IMR-90 (cell line): ENCODE measurements around the gene RORC. TPM values are rescaled to one million over a fixed set of nuclear protein-coding genes. Genes with fewer than 3 reads are reported as not detected.

Source experiments
- ATAC-seq: fragments of 200-7000 bp; cut with Tn5 transposase; 2 replicates; pipeline ENCODE4 v1.9.1; 2020; ENCODE audit warnings: low read depth, mild to moderate bottlenecking, moderate library complexity
- BruUV-seq: library from RNA; stranded (reverse); fragments of 400-500 nt; replicated peaks from 2 replicates; lab custom pipeline; 2021; lab: Mats Ljungman, UMichigan
- CTCF ChIA-PET: fragments of 300-600 bp; formaldehyde crosslinking; extraction: SDS; loops from one replicate; lab custom pipeline; 2021; ENCODE audit warnings: antibody characterized with exemption; lab: Yijun Ruan, JAX
- POLR2A ChIA-PET: fragments of 300-600 bp; sonication (Branson Sonifier 250); formaldehyde crosslinking; loops from one replicate; lab custom pipeline; 2022; ENCODE audit warnings: antibody characterized with exemption; ENCODE audit not compliant: unreplicated experiment; lab: Charles Lee
- DNase-seq: peaks from one replicate; pipeline ENCODE4 v3.0.0; 2013
- H2AFZ ChIP-seq: replicated peaks from 2 replicates; pipeline ENCODE3; 2013; ENCODE audit warnings: low read length, mild to moderate bottlenecking; ENCODE audit not compliant: poor library complexity
- H2AK5ac ChIP-seq: 2 replicates; pipeline ENCODE4 v1.6.1; 2013; ENCODE audit warnings: low read depth, low read length, inconsistent platforms
- H2AK9ac ChIP-seq: replicated peaks from 2 replicates; pipeline ENCODE3; 2013; ENCODE audit warnings: mild to moderate bottlenecking, low read depth, low read length, moderate library complexity; ENCODE audit not compliant: poor library complexity
- H2BK120ac ChIP-seq: 2 replicates; pipeline ENCODE4 v1.6.1; 2013; ENCODE audit warnings: low read depth, low read length, inconsistent platforms
- H2BK15ac ChIP-seq: 3 replicates; pipeline ENCODE4 v1.6.1; 2013; ENCODE audit warnings: low read depth, low read length, inconsistent platforms
- H2BK20ac ChIP-seq: 2 replicates; pipeline ENCODE4 v1.6.1; 2013; ENCODE audit warnings: low read depth, mild to moderate bottlenecking, inconsistent platforms, low read length, moderate library complexity
- H2BK5ac ChIP-seq: 2 replicates; pipeline ENCODE4 v1.6.1; 2013; ENCODE audit warnings: mild to moderate bottlenecking, low read depth, low read length, inconsistent platforms; ENCODE audit not compliant: poor library complexity, severe bottlenecking
- H3K14ac ChIP-seq: replicated peaks from 2 replicates; pipeline ENCODE4 v1.6.1; 2013; ENCODE audit warnings: low read depth, low read length, inconsistent platforms
- H3K18ac ChIP-seq: 2 replicates; pipeline ENCODE4 v1.6.1; 2013; ENCODE audit warnings: low read depth, low read length, control low read depth
- H3K23ac ChIP-seq: 2 replicates; pipeline ENCODE4 v1.6.1; 2013; ENCODE audit warnings: low read depth, low read length, inconsistent platforms
- H3K27ac ChIP-seq: 2 replicates; pipeline ENCODE4 v1.5.1; 2013; ENCODE audit warnings: mild to moderate bottlenecking, control low read depth, low read length; ENCODE audit not compliant: insufficient read depth
- H3K27me3 ChIP-seq: 2 replicates; pipeline ENCODE4 v1.6.1; 2013; ENCODE audit warnings: low read length; ENCODE audit not compliant: control insufficient read depth, insufficient read depth
- H3K36me3 ChIP-seq: 2 replicates; pipeline ENCODE4 v1.6.1; 2013; ENCODE audit warnings: low read length, mixed read lengths; ENCODE audit not compliant: control insufficient read depth, insufficient read depth
- H3K4ac ChIP-seq: 2 replicates; pipeline ENCODE4 v1.6.1; 2013; ENCODE audit warnings: low read depth, low read length, inconsistent platforms
- H3K4me1 ChIP-seq: 2 replicates; pipeline ENCODE4 v1.6.1; 2013; ENCODE audit warnings: low read length, mixed read lengths; ENCODE audit not compliant: control insufficient read depth, insufficient read depth
- H3K4me2 ChIP-seq: 2 replicates; pipeline ENCODE4 v1.6.1; 2013; ENCODE audit warnings: low read depth, mild to moderate bottlenecking, control low read depth, low read length, moderate library complexity
- H3K4me3 ChIP-seq: 2 replicates; pipeline ENCODE4 v1.5.1; 2013; ENCODE audit warnings: low read depth, mild to moderate bottlenecking, control low read depth, low read length, moderate library complexity; ENCODE audit not compliant: insufficient read depth
- H3K56ac ChIP-seq: 2 replicates; pipeline ENCODE4 v1.6.1; 2013; ENCODE audit warnings: low read length, inconsistent platforms; ENCODE audit not compliant: insufficient read depth; ENCODE audit errors: extremely low read depth
- H3K79me1 ChIP-seq, 2 experiments: 2 replicates each; pipeline ENCODE4 v1.6.1; 2013; ENCODE audit warnings: low read length in 2 of 2, inconsistent platforms in 1 of 2, low read depth in 1 of 2
- H3K9ac ChIP-seq: 2 replicates; pipeline ENCODE4 v1.6.1; 2013; ENCODE audit warnings: low read depth, low read length, control low read depth
- H3K9me1 ChIP-seq: 2 replicates; pipeline ENCODE4 v1.6.1; 2013; ENCODE audit warnings: low read length, inconsistent platforms; ENCODE audit not compliant: insufficient read depth
- H3K9me3 ChIP-seq: 2 replicates; pipeline ENCODE4 v1.6.1; 2013; ENCODE audit warnings: low read length; ENCODE audit not compliant: control insufficient read depth, insufficient read depth
- H4K20me1 ChIP-seq: 2 replicates; pipeline ENCODE4 v1.6.1; 2013; ENCODE audit warnings: low read length, inconsistent platforms; ENCODE audit not compliant: insufficient read depth
- H4K5ac ChIP-seq: 2 replicates; pipeline ENCODE4 v1.6.1; 2013; ENCODE audit warnings: mild to moderate bottlenecking, low read depth, low read length, control low read depth
- H4K8ac ChIP-seq, 2 experiments: 2 replicates each; pipeline ENCODE4 v1.6.1; 2013; ENCODE audit warnings: low read depth in 2 of 2, low read length in 2 of 2, control low read depth in 1 of 2, inconsistent platforms in 1 of 2
- H4K91ac ChIP-seq: 2 replicates; pipeline ENCODE4 v1.6.1; 2013; ENCODE audit warnings: low read depth, low read length, inconsistent platforms; ENCODE audit not compliant: insufficient read depth
- BHLHE40 ChIP-seq: fragments of 150-350 bp; IDR thresholded peaks from 2 replicates; pipeline ENCODE4 v1.6.1; 2016; ENCODE audit warnings: mild to moderate bottlenecking, low read depth, low read length
- CEBPB ChIP-seq: IDR thresholded peaks from 2 replicates; pipeline ENCODE4 v1.6.1; 2012; ENCODE audit warnings: low read depth, low read length, improper control_type of control experiment
- CHD1 ChIP-seq: IDR thresholded peaks from 2 replicates; pipeline ENCODE4 v1.6.1; 2012; ENCODE audit warnings: low read depth, low read length, improper control_type of control experiment
- CTCF ChIP-seq: conservative IDR thresholded peaks from 2 replicates; pipeline ENCODE4 v1.5.1; 2012; ENCODE audit warnings: mild to moderate bottlenecking, low read depth, low read length, improper control_type of control experiment
- ELK1 ChIP-seq: fragments of 150-350 bp; IDR thresholded peaks from 2 replicates; pipeline ENCODE4 v1.6.1; 2016; ENCODE audit warnings: low read depth, mild to moderate bottlenecking, low read length, moderate library complexity, borderline replicate concordance
- FOS ChIP-seq: fragments of 150-350 bp; IDR thresholded peaks from 2 replicates; pipeline ENCODE4 v1.6.1; 2016; ENCODE audit warnings: low read depth, low read length
- MAFK ChIP-seq: IDR thresholded peaks from 2 replicates; pipeline ENCODE4 v1.6.1; 2012; ENCODE audit warnings: low read depth, low read length, improper control_type of control experiment
- MXI1 ChIP-seq: IDR thresholded peaks from 2 replicates; pipeline ENCODE4 v1.6.1; 2012; ENCODE audit warnings: low read depth, mild to moderate bottlenecking, low read length, moderate library complexity, borderline replicate concordance
- NFE2L2 ChIP-seq: fragments of 150-350 bp; IDR thresholded peaks from 2 replicates; pipeline ENCODE4 v1.6.1; 2016; ENCODE audit warnings: low read depth, mild to moderate bottlenecking, low read length
- POLR2A ChIP-seq: IDR thresholded peaks from 2 replicates; pipeline ENCODE4 v1.6.1; 2012; ENCODE audit warnings: mild to moderate bottlenecking, low read depth, low read length
- RAD21 ChIP-seq: IDR thresholded peaks from 2 replicates; pipeline ENCODE4 v1.6.1; 2012; ENCODE audit warnings: low read length, improper control_type of control experiment
- RCOR1 ChIP-seq: IDR thresholded peaks from 2 replicates; pipeline ENCODE4 v1.6.1; 2012; ENCODE audit warnings: mild to moderate bottlenecking, low read length, improper control_type of control experiment; ENCODE audit not compliant: insufficient replicate concordance
- RFX5 ChIP-seq: IDR thresholded peaks from 2 replicates; pipeline ENCODE4 v1.8.0; 2012; ENCODE audit warnings: low read depth, mild to moderate bottlenecking, low read length, moderate library complexity
- WGBS, 2 experiments: methylation state at CpG; one replicate each; pipeline versions ENCODE4 v1.1.5 to v1.1.7; 2013; ENCODE audit warnings: missing lambda C conversion rate in 2 of 2; ENCODE audit not compliant: insufficient read length in 1 of 2; ENCODE audit errors: extremely low coverage in 2 of 2; 5-methylcytosine and 5-hydroxymethylcytosine counted together
- dilution Hi-C: fragments of 300-500 bp; cut with HindIII; formaldehyde crosslinking; loops from one replicate; pipeline ENCODE4 v1.14.3; 2018; ENCODE audit warnings: low sequenced_read_pairs; ENCODE audit not compliant: unreplicated experiment
- in situ Hi-C: fragments of 300-500 bp; cut with MboI; formaldehyde crosslinking; loops from 3 replicates; pipeline ENCODE4 v1.14.3; 2019; ENCODE audit warnings: low sequenced_read_pairs, inconsistent platforms, mixed read lengths
- intact Hi-C: fragments of 100-400 bp; cut with micrococcal nuclease; formaldehyde crosslinking; loops from 2 replicates; pipeline ENCODE4 v1.10.0; 2022
- polyA plus RNA-seq, 3 experiments: library from polyadenylated mRNA; depleted of rRNA; stranded (reverse); fragments of >200 nt; gene quantifications; 2 replicates each; pipeline ENCODE4 v1.2.3, GENCODE V29; 2012; ENCODE audit warnings: low replicate concordance in 1 of 3
- total RNA-seq: library from RNA; depleted of rRNA; stranded (reverse); fragments of >200 nt; gene quantifications from 2 replicates; pipeline ENCODE4 v1.2.3, GENCODE V29; 2012

Gene RORC
- total and polyA plus RNA-seq, 2 of the 4 experiments (the other 2 are of a cell fraction): not detected

- Histone ChIP-seq H3K56ac (no peak overlapping the region), H2AK5ac (no peak overlapping the region), H3K27ac (no peak overlapping the region), H3K23ac (no peak overlapping the region), H4K5ac (no peak overlapping the region), H3K4ac (no peak overlapping the region), H3K9me3 (no peaks in the 10 kb centered on the region), H3K9ac (no peak overlapping the region), H3K4me1 (no peaks in the 10 kb centered on the region), H2BK15ac (no peak overlapping the region), H4K20me1 (no peaks in the 10 kb centered on the region), H3K14ac (no peak overlapping the region), H2BK120ac (no peak overlapping the region), H3K36me3 (no peaks in the 10 kb centered on the region), H3K9me1 (no peaks in the 10 kb centered on the region), H2AK9ac (no peak overlapping the region), H2AFZ (no peak overlapping the region), H2BK20ac (no peak overlapping the region), H2BK5ac (no peak overlapping the region), H3K4me2 (no peak overlapping the region), H3K4me3 (no peak overlapping the region), H3K27me3 (peaks cover 85% of the 10 kb centered on the region), H3K18ac (no peak overlapping the region), H3K79me1 (no peaks in the 10 kb centered on the region), H4K8ac (no peak overlapping the region), H4K91ac (no peak overlapping the region)
- DNase-seq (no peak), ATAC-seq (no peak)
- in situ Hi-C loops (no loop called here), dilution Hi-C loops (no loop called here), intact Hi-C loops (no loop called here)
- ChIA-PET POLR2A (no interaction called here), CTCF (no interaction called here)
- BruUV-seq: no TSS peak
- TF ChIP-seq RFX5: no peak
- TF ChIP-seq CHD1: no peak
- no peak for TF ChIP-seq ELK1
- no peak for TF ChIP-seq RCOR1
- TF ChIP-seq MXI1: no peak
- no peak for TF ChIP-seq RAD21
- TF ChIP-seq NFE2L2: no peak
- no peak for TF ChIP-seq BHLHE40
- no peak for TF ChIP-seq FOS
- no peak for TF ChIP-seq CEBPB
- TF ChIP-seq CTCF: no peak
- no peak for TF ChIP-seq POLR2A
- TF ChIP-seq MAFK: no peak
- 89% methylated on average over 7 of the region's 12 CpGs; no CpG with 5 or more reads in 1 of the 2 experiments for WGBS, 2 experiments
Observed at GRCh38 chr1:151801310-151801820, 30.2 kb downstream of the RORC start.
